Stimulated activated naive CD8-positive, alpha-beta T cell treated with anti-CD3 and anti-CD28 coated beads, Interleukin-15, amount 100 ng/mL, for 72 hours (primary cell): Measurements from ENCODE around the gene ASPN.
"Not testable (repeated sequence)": the region's sequence is repeated elsewhere in the genome, so short reads cannot be mapped to it uniquely, and the experiment has no call there.

ENCODE experiments used
- ATAC-seq: fragments of 150-1000 bp; cut with Tn5 transposase; 2 replicates; pipeline ENCODE4 v1.10.0; 2021; ENCODE audit warnings: mild to moderate bottlenecking, moderate library complexity
- DNase-seq, 2 donors: peaks; one replicate each; pipeline ENCODE4 v3.0.0; 2021 to 2022
- H3K27ac Mint-ChIP-seq, 2 donors: one replicate each; pipeline ENCODE4 v1.8.0; 2022; ENCODE audit warnings: mild to moderate bottlenecking in 2 of 2, mixed read lengths in 2 of 2, moderate library complexity in 2 of 2
- H3K27me3 Mint-ChIP-seq: one replicate; pipeline ENCODE4 v1.8.0; 2022; ENCODE audit warnings: mixed read lengths
- H3K4me1 Mint-ChIP-seq: one replicate; pipeline ENCODE4 v1.8.0; 2022; ENCODE audit warnings: mild to moderate bottlenecking, mixed read lengths
- H3K4me3 Mint-ChIP-seq, 2 donors: one replicate each; pipeline ENCODE4 v1.8.0; 2022; ENCODE audit warnings: mild to moderate bottlenecking in 2 of 2, mixed read lengths in 2 of 2, moderate library complexity in 1 of 2
- H3K9me3 Mint-ChIP-seq, 2 donors: one replicate each; pipeline ENCODE4 v1.8.0; 2022; ENCODE audit warnings: mixed read lengths in 2 of 2

ASPN gene

DNA sequence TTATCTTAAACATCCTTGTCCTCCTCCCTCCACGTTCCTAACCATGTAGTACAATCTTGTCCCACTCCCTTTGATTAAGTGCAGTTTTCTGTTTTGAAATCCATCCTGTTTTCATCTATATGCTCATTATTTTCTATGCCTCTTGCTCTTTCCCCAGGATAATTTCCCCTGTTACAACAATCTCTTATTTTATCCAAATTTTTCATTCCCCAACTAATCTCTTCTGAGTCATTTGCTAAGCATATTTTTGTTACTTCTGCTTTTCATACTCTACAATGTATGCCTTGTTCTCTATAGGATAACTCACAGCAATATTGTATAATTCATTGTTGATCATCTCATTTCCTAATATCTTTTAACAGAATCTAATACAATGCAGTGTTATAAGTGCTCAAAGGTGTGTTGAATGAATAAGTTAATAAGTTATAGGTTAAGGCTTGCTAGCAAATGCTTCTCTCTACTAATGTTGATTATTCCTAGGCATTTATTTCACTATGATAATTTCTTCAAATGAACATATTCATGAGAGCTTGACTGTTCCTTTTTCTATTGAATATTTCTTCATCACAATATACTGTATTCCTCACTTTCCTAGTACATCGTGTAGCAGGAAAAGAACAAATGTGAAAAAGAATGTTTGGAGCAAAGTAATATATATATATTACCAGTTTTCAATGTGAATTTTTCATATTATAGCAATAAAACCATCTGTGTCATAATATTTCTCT is 59.5 kb downstream of the ASPN start:
- ATAC-seq = no peak
- H3K27me3 Mint-ChIP-seq = no peaks in the 10 kb centered on the region
- peak overlapping the region in 1 of 2 donors; percentile 3 for H3K27ac Mint-ChIP-seq
- DNase-seq = no peak
- H3K9me3 Mint-ChIP-seq = no peaks in the 10 kb centered on the region
- H3K4me3 Mint-ChIP-seq = no peak overlapping the region
- H3K4me1 Mint-ChIP-seq = no peaks in the 10 kb centered on the region

DNA sequence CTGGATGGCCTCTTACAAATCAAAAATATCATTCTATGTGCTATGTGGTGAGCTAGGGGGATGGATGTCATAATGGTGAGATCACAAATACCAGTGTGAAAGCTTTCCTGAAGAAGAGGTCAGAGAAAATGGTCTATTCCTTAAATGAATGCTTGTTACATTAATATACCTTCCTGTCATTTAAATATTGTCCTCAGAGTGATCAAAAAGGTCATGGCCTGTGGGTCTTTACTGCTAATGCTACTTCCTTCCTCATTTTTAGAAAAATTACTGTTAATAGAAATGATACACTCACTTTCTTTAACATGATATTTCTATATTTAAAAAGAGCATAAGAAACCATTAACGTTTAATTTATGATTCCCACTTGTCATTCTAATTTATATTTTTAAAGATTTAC is 67.7 kb downstream of the ASPN start:
- Mint-ChIP-seq H3K27me3 (no peaks in the 10 kb centered on the region), H3K4me3 (no peak overlapping the region), H3K27ac (no peak overlapping the region), H3K4me1 (no peaks in the 10 kb centered on the region), H3K9me3 (no peaks in the 10 kb centered on the region)
- DNase-seq (no peak), ATAC-seq (no peak)

GRCh38 chr9:92411157-92411556 is 71.1 kb downstream of the ASPN start:
- Mint-ChIP-seq H3K4me1 (peaks cover 13% of the 10 kb centered on the region), H3K27ac (peak overlapping the region in 1 of 2 donors; percentile 86)
- not testable (repeated sequence) for H3K9me3 Mint-ChIP-seq, ATAC-seq, DNase-seq, H3K27me3 Mint-ChIP-seq, H3K4me3 Mint-ChIP-seq

GRCh38 chr9:92408747-92409478 is 73.4 kb downstream of the ASPN start:
- DNase-seq (no peak), ATAC-seq (no peak)
- Mint-ChIP-seq H3K27me3 (no peaks in the 10 kb centered on the region), H3K4me3 (no peak overlapping the region), H3K27ac (no peak overlapping the region), H3K4me1 (peaks cover 25% of the 10 kb centered on the region), H3K9me3 (no peaks in the 10 kb centered on the region)

DNA sequence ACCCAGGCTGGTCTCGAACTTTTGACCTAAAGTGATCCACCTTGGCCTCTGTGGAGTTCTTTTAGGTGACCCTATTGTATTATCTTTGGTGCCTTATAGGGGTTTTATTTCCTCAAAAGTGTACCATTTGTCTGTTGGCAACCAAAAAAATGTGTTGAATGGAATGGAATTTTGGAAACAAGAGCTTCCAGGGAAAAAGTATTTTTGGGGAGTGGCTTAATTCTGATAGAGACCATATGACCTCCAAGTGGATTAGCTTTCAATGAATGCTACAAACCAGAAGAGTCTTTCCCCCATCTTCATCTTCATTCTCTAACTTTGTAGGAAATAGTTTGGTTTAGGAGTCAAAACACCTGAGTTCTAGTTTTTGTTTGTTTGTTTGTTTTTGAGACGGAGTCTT is 74.5 kb downstream of the ASPN start:
- Mint-ChIP-seq H3K4me1 (peaks cover 25% of the 10 kb centered on the region), H3K27ac (no peak overlapping the region), H3K27me3 (no peaks in the 10 kb centered on the region), H3K9me3 (no peaks in the 10 kb centered on the region), H3K4me3 (no peak overlapping the region)
- DNase-seq (no peak), ATAC-seq (no peak)

DNA sequence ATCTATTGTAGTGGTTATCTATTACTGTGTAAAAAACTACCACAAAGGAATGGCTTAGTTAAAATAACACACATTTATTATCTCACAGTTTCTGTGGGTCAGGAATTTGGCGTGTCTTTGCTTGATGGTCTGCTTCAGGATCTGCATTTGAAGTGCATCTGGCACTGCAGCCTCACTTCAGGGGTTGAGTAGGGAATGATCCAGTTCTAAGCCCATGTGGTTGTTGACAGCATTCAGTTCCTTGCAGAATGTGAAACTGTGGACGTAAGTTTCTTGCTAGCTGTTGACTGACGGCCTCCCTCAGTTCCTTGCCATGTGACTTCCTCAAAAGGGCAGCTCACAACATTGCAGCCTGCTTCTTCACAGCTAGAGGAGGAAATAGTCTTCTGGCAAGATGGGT is 75.8 kb downstream of the ASPN start:
- peaks cover 32% of the 10 kb centered on the region for H3K4me1 Mint-ChIP-seq
- H3K27me3 Mint-ChIP-seq = no peaks in the 10 kb centered on the region
- no peak overlapping the region for H3K27ac Mint-ChIP-seq
- H3K9me3 Mint-ChIP-seq = no peaks in the 10 kb centered on the region
- peak; percentile 84 for ATAC-seq
- H3K4me3 Mint-ChIP-seq = peak overlapping the region; percentile 37 to 39
- DNase-seq = peak; percentile 7 to 14
